ENCODE results near the gene SUCLG2.
"Not testable (repeated sequence)": the region's sequence is repeated elsewhere in the genome, so short reads cannot be mapped to it uniquely, and the experiment has no call there.

SUCLG2 gene

GRCh38 chr3:67559029-67559605 lies 95.3 kb downstream of the SUCLG2 start:
- DNase-seq (ENCODE audit: low spot score) = no peak

GRCh38 chr3:67558426-67558825 lies 96.0 kb downstream of the SUCLG2 start:
- DNase-seq (ENCODE audit: low spot score) = no peak

GRCh38 chr3:67557848-67558355 lies 96.5 kb downstream of the SUCLG2 start:
- DNase-seq (ENCODE audit: low spot score) = no peak

- no peak for DNase-seq (ENCODE audit: low spot score)
Measured at GRCh38 chr3:67551361-67552016, 102.9 kb downstream of the SUCLG2 start.

- DNase-seq (ENCODE audit: low spot score) = no peak
Measured at GRCh38 chr3:67550541-67550940, 103.9 kb downstream of the SUCLG2 start.

- not testable (repeated sequence) for DNase-seq (ENCODE audit: low spot score)
Measured at GRCh38 chr3:67542502-67543250, 111.7 kb downstream of the SUCLG2 start.

GRCh38 chr3:67540198-67540894 lies 114.1 kb downstream of the SUCLG2 start:
- no peak for DNase-seq (ENCODE audit: low spot score)

- DNase-seq (ENCODE audit: low spot score) = not testable (repeated sequence)
Measured at GRCh38 chr3:67537203-67537602, 117.2 kb downstream of the SUCLG2 start.

- DNase-seq (ENCODE audit: low spot score) = no peak
Measured at GRCh38 chr3:67535006-67535405, 119.4 kb downstream of the SUCLG2 start.

- no peak for DNase-seq (ENCODE audit: low spot score)
Measured at GRCh38 chr3:67534594-67534993, 119.8 kb downstream of the SUCLG2 start.

GRCh38 chr3:67531181-67532101 lies 123.0 kb downstream of the SUCLG2 start:
- no peak for DNase-seq (ENCODE audit: low spot score)

GRCh38 chr3:67529915-67530314 lies 124.5 kb downstream of the SUCLG2 start:
- no peak for DNase-seq (ENCODE audit: low spot score)

- no peak for DNase-seq (ENCODE audit: low spot score)
Measured at GRCh38 chr3:67529337-67529736, 125.1 kb downstream of the SUCLG2 start.

GRCh38 chr3:67526246-67526645 lies 128.2 kb downstream of the SUCLG2 start:
- no peak for DNase-seq (ENCODE audit: low spot score)

- no peak for DNase-seq (ENCODE audit: low spot score)
Measured at GRCh38 chr3:67524046-67524445, 130.4 kb downstream of the SUCLG2 start.

- DNase-seq (ENCODE audit: low spot score) = no peak
Measured at GRCh38 chr3:67522081-67522480, 132.3 kb downstream of the SUCLG2 start.

- DNase-seq (ENCODE audit: low spot score) = no peak
Measured at GRCh38 chr3:67521053-67521646, 133.3 kb downstream of the SUCLG2 start.

GRCh38 chr3:67518236-67518635 lies 136.2 kb downstream of the SUCLG2 start:
- no peak for DNase-seq (ENCODE audit: low spot score)

- no peak for DNase-seq (ENCODE audit: low spot score)
Measured at GRCh38 chr3:67517781-67518180, 136.6 kb downstream of the SUCLG2 start.

- no peak for DNase-seq (ENCODE audit: low spot score)
Measured at GRCh38 chr3:67516496-67516895, 137.9 kb downstream of the SUCLG2 start.

- DNase-seq (ENCODE audit: low spot score) = peak; percentile 48
Measured at GRCh38 chr3:67515778-67516177, 138.6 kb downstream of the SUCLG2 start.
